Measurements from ENCODE around the gene KIRREL3.

The KIRREL3 gene

GRCh38 chr11:126997196-126997595, 3.4 kb downstream of the KIRREL3 start:
- DNase-seq (ENCODE audit: low spot score) = peak; percentile 51

GRCh38 chr11:126996036-126996804, 4.3 kb downstream of the KIRREL3 start:
- no peak for DNase-seq (ENCODE audit: low spot score)

- no peak for DNase-seq (ENCODE audit: low spot score)
These were observed 7.0 kb downstream of the KIRREL3 start for GRCh38 chr11:126993599-126993998.

GRCh38 chr11:126992804-126993111, 7.8 kb downstream of the KIRREL3 start:
- peak; percentile 84 for DNase-seq (ENCODE audit: low spot score)

- peak; percentile 84 for DNase-seq (ENCODE audit: low spot score)
These were observed 8.3 kb downstream of the KIRREL3 start for GRCh38 chr11:126992065-126992803.

GRCh38 chr11:126991596-126991995, 9.0 kb downstream of the KIRREL3 start:
- DNase-seq (ENCODE audit: low spot score) = peak; percentile 39

- DNase-seq (ENCODE audit: low spot score) = peak; percentile 39
These were observed 9.7 kb downstream of the KIRREL3 start for GRCh38 chr11:126990716-126991480.

- peak; percentile 90 for DNase-seq (ENCODE audit: low spot score)
These were observed 10.4 kb downstream of the KIRREL3 start for GRCh38 chr11:126989942-126990715.

GRCh38 chr11:126988655-126989054, 11.9 kb downstream of the KIRREL3 start:
- no peak for DNase-seq (ENCODE audit: low spot score)

GRCh38 chr11:126981635-126982034, 18.9 kb downstream of the KIRREL3 start:
- no peak for DNase-seq (ENCODE audit: low spot score)

- no peak for DNase-seq (ENCODE audit: low spot score)
These were observed 21.7 kb downstream of the KIRREL3 start for GRCh38 chr11:126978911-126979310.

- DNase-seq (ENCODE audit: low spot score) = no peak
These were observed 22.4 kb downstream of the KIRREL3 start for GRCh38 chr11:126978165-126978564.

- no peak for DNase-seq (ENCODE audit: low spot score)
These were observed 27.5 kb downstream of the KIRREL3 start for GRCh38 chr11:126973051-126973450.

- DNase-seq (ENCODE audit: low spot score) = no peak
These were observed 29.3 kb downstream of the KIRREL3 start for GRCh38 chr11:126971305-126971704.

GRCh38 chr11:126969865-126970479, 30.6 kb downstream of the KIRREL3 start:
- peak; percentile 84 for DNase-seq (ENCODE audit: low spot score)

GRCh38 chr11:126968915-126969314, 31.7 kb downstream of the KIRREL3 start:
- no peak for DNase-seq (ENCODE audit: low spot score)

GRCh38 chr11:126965331-126965730, 35.2 kb downstream of the KIRREL3 start:
- DNase-seq (ENCODE audit: low spot score) = no peak

GRCh38 chr11:126963603-126964363, 36.8 kb downstream of the KIRREL3 start:
- DNase-seq (ENCODE audit: low spot score) = peak; percentile 27

GRCh38 chr11:126963115-126963514, 37.5 kb downstream of the KIRREL3 start:
- DNase-seq (ENCODE audit: low spot score) = no peak

- DNase-seq (ENCODE audit: low spot score) = no peak
These were observed 40.9 kb downstream of the KIRREL3 start for GRCh38 chr11:126959700-126960099.

GRCh38 chr11:126956635-126957034, 43.9 kb downstream of the KIRREL3 start:
- DNase-seq (ENCODE audit: low spot score) = no peak

Data from GM03348 (cell line).